Measurements from ENCODE around the gene KANSL1L. TPM values are rescaled to one million over a fixed set of nuclear protein-coding genes. Genes with fewer than 3 reads are reported as not detected.

Gene KANSL1L, protein sequence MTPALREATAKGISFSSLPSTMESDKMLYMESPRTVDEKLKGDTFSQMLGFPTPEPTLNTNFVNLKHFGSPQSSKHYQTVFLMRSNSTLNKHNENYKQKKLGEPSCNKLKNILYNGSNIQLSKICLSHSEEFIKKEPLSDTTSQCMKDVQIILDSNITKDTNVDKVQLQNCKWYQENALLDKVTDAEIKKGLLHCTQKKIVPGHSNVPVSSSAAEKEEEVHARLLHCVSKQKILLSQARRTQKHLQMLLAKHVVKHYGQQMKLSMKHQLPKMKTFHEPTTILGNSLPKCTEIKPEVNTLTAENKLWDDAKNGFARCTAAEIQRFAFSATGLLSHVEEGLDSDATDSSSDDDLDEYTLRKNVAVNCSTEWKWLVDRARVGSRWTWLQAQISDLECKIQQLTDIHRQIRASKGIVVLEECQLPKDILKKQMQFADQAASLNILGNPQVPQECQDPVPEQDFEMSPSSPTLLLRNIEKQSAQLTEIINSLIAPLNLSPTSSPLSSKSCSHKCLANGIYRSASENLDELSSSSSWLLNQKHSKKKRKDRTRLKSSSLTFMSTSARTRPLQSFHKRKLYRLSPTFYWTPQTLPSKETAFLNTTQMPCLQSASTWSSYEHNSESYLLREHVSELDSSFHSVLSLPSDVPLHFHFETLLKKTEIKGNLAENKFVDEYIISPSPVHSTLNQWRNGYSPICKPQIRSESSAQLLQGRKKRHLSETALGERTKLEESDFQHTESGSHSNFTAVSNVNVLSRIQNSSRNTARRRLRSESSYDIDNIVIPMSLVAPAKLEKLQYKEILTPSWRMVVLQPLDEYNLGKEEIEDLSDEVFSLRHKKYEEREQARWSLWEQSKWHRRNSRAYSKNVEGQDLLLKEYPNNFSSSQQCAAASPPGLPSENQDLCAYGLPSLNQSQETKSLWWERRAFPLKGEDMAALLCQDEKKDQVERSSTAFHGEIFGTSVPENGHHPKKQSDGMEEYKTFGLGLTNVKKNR
- 18.0 and 21.4 TPM in 2 replicates for total RNA-seq

DNA sequence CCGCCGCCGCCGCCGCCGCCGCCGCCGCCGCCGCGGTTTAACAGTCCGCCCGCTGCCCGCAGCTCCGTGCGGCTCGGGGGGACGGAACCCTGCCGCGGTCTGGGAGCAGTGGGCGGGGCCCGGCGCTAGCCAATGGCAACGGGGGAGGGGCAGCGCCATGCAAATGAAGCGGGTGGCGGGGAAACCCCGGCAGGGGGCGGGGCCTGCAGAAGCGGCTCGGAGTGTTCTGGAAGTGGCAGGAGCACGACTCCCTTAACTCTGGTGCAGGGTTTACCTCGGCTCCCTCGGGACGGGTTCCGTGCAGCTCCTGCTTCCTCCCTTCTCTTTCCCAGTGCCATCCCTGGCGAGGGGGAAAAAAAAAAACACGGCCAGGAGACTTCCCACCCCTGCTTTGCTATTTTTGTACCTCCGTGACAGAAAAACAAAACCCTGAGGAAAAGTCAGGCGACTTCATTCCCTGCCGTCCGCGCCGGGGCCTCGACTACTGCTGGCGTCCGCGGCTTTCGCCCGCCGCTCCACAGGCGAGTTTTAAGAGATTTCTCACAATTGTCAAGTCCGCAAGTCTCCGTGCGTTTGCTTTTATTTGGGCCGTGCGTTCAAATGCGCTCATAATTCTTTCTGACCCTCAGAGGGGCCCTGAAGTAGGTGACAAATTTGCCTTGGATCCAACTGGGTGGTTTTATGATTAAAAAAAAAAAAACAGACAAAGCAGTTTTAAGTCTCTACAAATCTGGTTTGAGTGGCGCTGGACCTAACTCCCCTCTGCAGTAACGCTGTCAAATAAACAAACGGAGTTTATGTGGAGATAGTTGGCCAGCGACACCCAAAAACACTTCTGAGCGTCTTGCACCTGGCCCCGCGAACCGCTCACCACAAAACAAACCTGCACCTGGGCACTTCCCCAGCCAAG, at the start of gene KANSL1L:
Gene KANSL1L (minus strand): TSS at position 101 of the 910 bp plus-strand sequence. CDS start 16,827 bp downstream, outside the sequence.

DNA sequence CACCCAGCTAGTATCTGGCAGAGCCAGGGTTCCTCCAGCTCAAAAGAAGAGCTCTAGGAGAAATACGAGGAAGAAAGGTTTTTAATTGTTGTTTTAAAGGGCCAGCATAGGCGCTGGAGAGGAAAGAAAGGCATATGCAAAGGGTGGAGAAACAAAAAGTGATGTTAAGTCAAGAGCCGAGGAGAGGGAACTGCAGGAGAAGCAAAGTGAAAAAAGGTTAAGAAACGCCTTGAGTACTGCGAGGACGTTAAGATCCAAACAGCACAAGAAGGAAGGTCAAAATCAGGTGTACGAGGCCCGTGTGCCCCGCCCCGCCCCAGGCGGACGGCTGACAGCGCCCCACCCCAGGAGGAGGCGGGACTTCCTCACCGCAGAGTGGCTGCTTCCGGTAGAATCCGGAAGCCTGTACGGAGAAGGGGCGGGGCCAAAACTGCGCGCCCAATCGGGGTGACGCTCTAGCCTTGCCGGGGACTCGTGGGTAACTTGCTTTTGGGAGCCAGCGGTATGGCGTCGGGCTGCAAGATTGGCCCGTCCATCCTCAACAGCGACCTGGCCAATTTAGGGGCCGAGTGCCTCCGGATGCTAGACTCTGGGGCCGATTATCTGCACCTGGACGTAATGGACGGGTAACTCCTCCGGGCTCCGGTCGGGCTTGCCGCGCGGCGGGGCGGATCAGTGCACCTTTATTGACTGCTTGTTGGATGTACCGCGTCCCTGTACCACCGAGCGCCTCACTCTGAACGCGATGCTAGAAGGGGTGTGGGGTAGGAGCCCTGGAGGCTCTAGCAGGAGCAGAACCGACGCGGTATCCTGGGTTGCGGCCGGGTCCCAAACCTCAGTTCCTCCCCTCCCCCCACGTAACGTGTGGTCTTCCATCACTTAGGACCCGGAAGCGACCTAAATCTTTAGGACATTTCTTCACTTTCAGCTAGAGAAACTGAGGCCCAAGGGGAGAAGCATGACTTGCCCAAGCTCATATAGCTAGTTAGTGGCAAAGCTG, 168.8 kb downstream of the KANSL1L start, which contains the start of gene RPE:
Gene RPE (plus strand): TSS at position 481 of the 1,000 bp plus-strand sequence. CDS start 24 bp downstream, at position 505.

Other genes with a start within 250 kb of the KANSL1L start
- gene RPE, start 168.8 kb downstream of the KANSL1L start, total RNA-seq, result 55.1 and 59.4 TPM in 2 replicates
- gene ACADL, start 54.0 kb upstream of the KANSL1L start, total RNA-seq, result 0.26 and 0.44 TPM in 2 replicates
- not detected in 2 replicates for gene MYL1, start 143.8 kb upstream of the KANSL1L start, total RNA-seq